ENCODE data around the gene ABHD16A. TPM values are rescaled to one million over a fixed set of nuclear protein-coding genes. Genes with fewer than 3 reads are reported as not detected.

ABHD16A gene
- total RNA-seq, 1 experiment from 2014 or later, result 47.2 TPM

GRCh38 chr6:31687860-31688693, 15.0 kb downstream of the ABHD16A start:
- no peaks in the 10 kb centered on the region for H3K9me3 ChIP-seq (ENCODE audit: control insufficient read depth, insufficient read depth, low read depth, low read length)
- no peak for DNase-seq (ENCODE audit: low read depth, low spot score)
- H3K36me3 ChIP-seq (ENCODE audit: control insufficient read depth, insufficient read depth, low read length), result 0 out of 2 replicates have a peak, but pooled peaks cover 5% of the 10 kb centered on the region
- CTCF ChIA-PET, result no interaction called here
- POLR2A ChIA-PET, result no interaction called here
- TF ChIP-seq POLR2AphosphoS5 (IDR thresholded peaks at IDR 0.05; ENCODE audit: low read depth, low read length), result no peak
- TF ChIP-seq TCF7L2 (IDR thresholded peaks at IDR 0.05; ENCODE audit: low read depth, low read length), result no peak
- H3K27ac ChIP-seq (ENCODE audit: low read length), result no peak overlapping the region
- H3K4me1 ChIP-seq (ENCODE audit: control insufficient read depth, insufficient read depth, low read length), result no peaks in the 10 kb centered on the region
- no peak overlapping the region for H3K4me3 ChIP-seq (ENCODE audit: low read depth in 2 of 2, low read length in 2 of 2)
- intact Hi-C loops (cut with micrococcal nuclease; ENCODE audit: unreplicated experiment), result no loop called here
- ATAC-seq, result 0 out of 2 replicates have a peak, but pooled peaks have one; percentile 27
- H3K27me3 ChIP-seq (ENCODE audit: control insufficient read depth, insufficient read depth, low read length), result no peaks in the 10 kb centered on the region
- in situ Hi-C loops (cut with HindIII; ENCODE audit: low pct_unique_long_range_greater_than_20kb, low sequenced_read_pairs), result no loop called here
- no TSS peak for BruUV-seq (replicated peaks)

- POLR2A ChIA-PET, result no interaction called here
- in situ Hi-C loops (cut with HindIII; ENCODE audit: low pct_unique_long_range_greater_than_20kb, low sequenced_read_pairs) (no loop called here), intact Hi-C loops (cut with micrococcal nuclease; ENCODE audit: unreplicated experiment) (no loop called here)
- H3K27me3 ChIP-seq (ENCODE audit: control insufficient read depth, insufficient read depth, low read length), result no peaks in the 10 kb centered on the region
- no peak for TF ChIP-seq CTCF (IDR thresholded peaks at IDR 0.05)
- TF ChIP-seq SIN3A (IDR thresholded peaks at IDR 0.05; ENCODE audit: borderline replicate concordance, insufficient read depth, low read depth, low read length), result no peak
- no peak for TF ChIP-seq REST (IDR thresholded peaks at IDR 0.05; ENCODE audit: insufficient read depth in 1 of 2, low read depth in 2 of 2, low read length in 1 of 2)
- no peak for TF ChIP-seq TCF7L2 (IDR thresholded peaks at IDR 0.05; ENCODE audit: low read depth, low read length)
- TF ChIP-seq POLR2AphosphoS5 (IDR thresholded peaks at IDR 0.05; ENCODE audit: low read depth, low read length), result no peak
- no peak overlapping the region for H3K27ac ChIP-seq (ENCODE audit: low read length)
- CTCF ChIA-PET, result no interaction called here
- no peaks in the 10 kb centered on the region for H3K4me1 ChIP-seq (ENCODE audit: control insufficient read depth, insufficient read depth, low read length)
- H3K4me3 ChIP-seq (ENCODE audit: low read depth in 2 of 2, low read length in 2 of 2), result no peak overlapping the region
- no peaks in the 10 kb centered on the region for H3K9me3 ChIP-seq (ENCODE audit: control insufficient read depth, insufficient read depth, low read depth, low read length)
- DNase-seq (ENCODE audit: low read depth, low spot score) (no peak), ATAC-seq (no peak)
- no TSS peak for BruUV-seq (replicated peaks)
- 0 out of 2 replicates have a peak, but pooled peaks cover 5% of the 10 kb centered on the region for H3K36me3 ChIP-seq (ENCODE audit: control insufficient read depth, insufficient read depth, low read length)
Measured at GRCh38 chr6:31687321-31687720, 15.8 kb downstream of the ABHD16A start.

GRCh38 chr6:31686483-31686882, 16.6 kb downstream of the ABHD16A start:
- BruUV-seq (replicated peaks), result no TSS peak
- H3K4me1 ChIP-seq (ENCODE audit: control insufficient read depth, insufficient read depth, low read length), result no peaks in the 10 kb centered on the region
- ChIA-PET CTCF (no interaction called here), POLR2A (no interaction called here)
- ATAC-seq (no peak), DNase-seq (ENCODE audit: low read depth, low spot score) (no peak)
- H3K4me3 ChIP-seq (ENCODE audit: low read depth in 2 of 2, low read length in 2 of 2), result no peak overlapping the region
- no peak overlapping the region for H3K27ac ChIP-seq (ENCODE audit: low read length)
- in situ Hi-C loops (cut with HindIII; ENCODE audit: low pct_unique_long_range_greater_than_20kb, low sequenced_read_pairs) (no loop called here), intact Hi-C loops (cut with micrococcal nuclease; ENCODE audit: unreplicated experiment) (no loop called here)
- H3K36me3 ChIP-seq (ENCODE audit: control insufficient read depth, insufficient read depth, low read length), result 0 out of 2 replicates have a peak, but pooled peaks cover 5% of the 10 kb centered on the region
- no peaks in the 10 kb centered on the region for H3K27me3 ChIP-seq (ENCODE audit: control insufficient read depth, insufficient read depth, low read length)
- TF ChIP-seq REST (IDR thresholded peaks at IDR 0.05; ENCODE audit: insufficient read depth in 1 of 2, low read depth in 2 of 2, low read length in 1 of 2) (no peak), SIN3A (IDR thresholded peaks at IDR 0.05; ENCODE audit: borderline replicate concordance, insufficient read depth, low read depth, low read length) (no peak), TCF7L2 (IDR thresholded peaks at IDR 0.05; ENCODE audit: low read depth, low read length) (no peak), POLR2AphosphoS5 (IDR thresholded peaks at IDR 0.05; ENCODE audit: low read depth, low read length) (no peak), CTCF (IDR thresholded peaks at IDR 0.05) (no peak)
- H3K9me3 ChIP-seq (ENCODE audit: control insufficient read depth, insufficient read depth, low read depth, low read length), result no peaks in the 10 kb centered on the region

All from Panc1 (cell line).